Measurements from ENCODE around the gene CLDN24. TPM values are rescaled to one million over a fixed set of nuclear protein-coding genes. Genes with fewer than 3 reads are reported as not detected.

The CLDN24 gene
- total RNA-seq, 2 donors from 2014 or later = not detected

GRCh38 chr4:183356931-183357675, 34.9 kb upstream of the CLDN24 start:
- H3K4me3 Mint-ChIP-seq = no peak overlapping the region
- no peaks in the 10 kb centered on the region for H3K27me3 ChIP-seq (ENCODE audit: control insufficient read depth, insufficient read depth, low read length, poor library complexity, severe bottlenecking)
- H3K27me3 Mint-ChIP-seq (ENCODE audit: insufficient read depth) = no peaks in the 10 kb centered on the region
- no peak overlapping the region for H3K27ac Mint-ChIP-seq
- 93 to 94% methylated on average over 11 to 20 of the region's 20 CpGs for WGBS, 2 experiments (ENCODE audit: insufficient coverage in 1 of 2, insufficient read length in 1 of 2)
- no peak overlapping the region for H3K27ac ChIP-seq (ENCODE audit: low read depth, low read length)
- H3K4me1 Mint-ChIP-seq = peaks cover 17% of the 10 kb centered on the region
- no peak for TF ChIP-seq CTCF (conservative IDR thresholded peaks at IDR 0.05)
- H3K9ac ChIP-seq (ENCODE audit: extremely low read depth, low read length, poor library complexity, severe bottlenecking) = no peak overlapping the region
- peaks cover 11% of the 10 kb centered on the region for H3K9me3 ChIP-seq (ENCODE audit: control insufficient read depth, low read length)
- no peaks in the 10 kb centered on the region for H3K36me3 Mint-ChIP-seq (ENCODE audit: low read depth)
- H3K9me3 Mint-ChIP-seq = no peaks in the 10 kb centered on the region
- H3K4me3 ChIP-seq (ENCODE audit: low read length) = no peak overlapping the region
- no peaks in the 10 kb centered on the region for H3K36me3 ChIP-seq (ENCODE audit: control insufficient read depth, insufficient read depth, low read length)
- peaks cover 8% of the 10 kb centered on the region for H3K4me1 ChIP-seq (ENCODE audit: control insufficient read depth, insufficient read depth, low read length)
- DNase-seq = no peak

- no peak overlapping the region for H3K9ac ChIP-seq (ENCODE audit: extremely low read depth, low read length, poor library complexity, severe bottlenecking)
- no peak for TF ChIP-seq CTCF (conservative IDR thresholded peaks at IDR 0.05)
Observed at GRCh38 chr4:183356173-183356830, 34.1 kb upstream of the CLDN24 start.

GRCh38 chr4:183355405-183355804, 33.2 kb upstream of the CLDN24 start:
- no peak overlapping the region for H3K9ac ChIP-seq (ENCODE audit: extremely low read depth, low read length, poor library complexity, severe bottlenecking)
- no peak overlapping the region for H3K27ac Mint-ChIP-seq

More at GRCh38 chr4:183356173-183356830, 34.1 kb upstream of the CLDN24 start:
- Mint-ChIP-seq H3K9me3 (no peaks in the 10 kb centered on the region), H3K27ac (no peak overlapping the region), H3K4me3 (no peak overlapping the region), H3K36me3 (ENCODE audit: low read depth) (no peaks in the 10 kb centered on the region), H3K4me1 (peaks cover 17% of the 10 kb centered on the region), H3K27me3 (ENCODE audit: insufficient read depth) (no peaks in the 10 kb centered on the region)
- Histone ChIP-seq H3K4me1 (ENCODE audit: control insufficient read depth, insufficient read depth, low read length) (peaks cover 8% of the 10 kb centered on the region), H3K27me3 (ENCODE audit: control insufficient read depth, insufficient read depth, low read length, poor library complexity, severe bottlenecking) (no peaks in the 10 kb centered on the region), H3K9me3 (ENCODE audit: control insufficient read depth, low read length) (peaks cover 3% of the 10 kb centered on the region), H3K36me3 (ENCODE audit: control insufficient read depth, insufficient read depth, low read length) (no peaks in the 10 kb centered on the region), H3K4me3 (ENCODE audit: low read length) (no peak overlapping the region), H3K27ac (ENCODE audit: low read depth, low read length) (no peak overlapping the region)
- peak; percentile 38 for DNase-seq
- WGBS, 2 experiments (ENCODE audit: insufficient coverage in 1 of 2, insufficient read length in 1 of 2) = 88 to 91% methylated on average over 11 to 20 of the region's 20 CpGs

More at GRCh38 chr4:183355405-183355804, 33.2 kb upstream of the CLDN24 start:
- H3K27me3 Mint-ChIP-seq (ENCODE audit: insufficient read depth) = peaks cover 1% of the 10 kb centered on the region
- no peaks in the 10 kb centered on the region for H3K36me3 Mint-ChIP-seq (ENCODE audit: low read depth)
- Histone ChIP-seq H3K4me1 (ENCODE audit: control insufficient read depth, insufficient read depth, low read length) (peaks cover 8% of the 10 kb centered on the region), H3K36me3 (ENCODE audit: control insufficient read depth, insufficient read depth, low read length) (no peaks in the 10 kb centered on the region), H3K27ac (ENCODE audit: low read depth, low read length) (no peak overlapping the region), H3K9me3 (ENCODE audit: control insufficient read depth, low read length) (no peaks in the 10 kb centered on the region), H3K4me3 (ENCODE audit: low read length) (no peak overlapping the region), H3K27me3 (ENCODE audit: control insufficient read depth, insufficient read depth, low read length, poor library complexity, severe bottlenecking) (no peaks in the 10 kb centered on the region)
- H3K9me3 Mint-ChIP-seq = no peaks in the 10 kb centered on the region
- H3K4me3 Mint-ChIP-seq = no peak overlapping the region
- H3K4me1 Mint-ChIP-seq = peaks cover 21% of the 10 kb centered on the region
- no peak for DNase-seq
- TF ChIP-seq CTCF (conservative IDR thresholded peaks at IDR 0.05) = no peak
- 85 to 95% methylated on average over 4 of the region's 4 CpGs for WGBS, 2 experiments (ENCODE audit: insufficient coverage in 1 of 2, insufficient read length in 1 of 2)
